Measurements from ENCODE around the gene MALT1.

DNA sequence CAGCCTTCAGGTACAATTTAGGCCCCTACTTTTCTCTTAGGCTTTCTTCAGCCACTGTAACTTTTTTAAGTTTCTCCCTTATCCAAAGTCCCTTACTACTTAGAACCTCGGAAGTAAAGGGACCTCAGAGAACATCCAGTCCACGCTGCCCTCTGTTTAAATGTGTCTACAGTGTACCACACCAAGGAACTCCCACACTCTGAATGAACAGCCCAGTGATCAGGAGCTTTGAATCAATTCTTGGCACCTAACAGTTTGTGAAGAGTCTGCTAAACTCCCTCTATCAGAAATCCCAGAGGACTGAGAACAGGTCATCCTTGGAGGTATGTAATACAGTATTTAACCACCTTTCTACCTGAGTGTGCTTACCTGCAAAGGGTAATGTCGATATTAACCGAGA is 11.6 kb upstream of the MALT1 start:
- no peak for TF ChIP-seq EZH2 (IDR thresholded peaks at IDR 0.05; ENCODE audit: low read depth)
- TF ChIP-seq, protein P1, sequence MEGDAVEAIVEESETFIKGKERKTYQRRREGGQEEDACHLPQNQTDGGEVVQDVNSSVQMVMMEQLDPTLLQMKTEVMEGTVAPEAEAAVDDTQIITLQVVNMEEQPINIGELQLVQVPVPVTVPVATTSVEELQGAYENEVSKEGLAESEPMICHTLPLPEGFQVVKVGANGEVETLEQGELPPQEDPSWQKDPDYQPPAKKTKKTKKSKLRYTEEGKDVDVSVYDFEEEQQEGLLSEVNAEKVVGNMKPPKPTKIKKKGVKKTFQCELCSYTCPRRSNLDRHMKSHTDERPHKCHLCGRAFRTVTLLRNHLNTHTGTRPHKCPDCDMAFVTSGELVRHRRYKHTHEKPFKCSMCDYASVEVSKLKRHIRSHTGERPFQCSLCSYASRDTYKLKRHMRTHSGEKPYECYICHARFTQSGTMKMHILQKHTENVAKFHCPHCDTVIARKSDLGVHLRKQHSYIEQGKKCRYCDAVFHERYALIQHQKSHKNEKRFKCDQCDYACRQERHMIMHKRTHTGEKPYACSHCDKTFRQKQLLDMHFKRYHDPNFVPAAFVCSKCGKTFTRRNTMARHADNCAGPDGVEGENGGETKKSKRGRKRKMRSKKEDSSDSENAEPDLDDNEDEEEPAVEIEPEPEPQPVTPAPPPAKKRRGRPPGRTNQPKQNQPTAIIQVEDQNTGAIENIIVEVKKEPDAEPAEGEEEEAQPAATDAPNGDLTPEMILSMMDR (conservative IDR thresholded peaks at IDR 0.05) = no peak
